ENCODE data around the gene PTGDR2. TPM values are rescaled to one million over a fixed set of nuclear protein-coding genes. Genes with fewer than 3 reads are reported as not detected.
A peak's percentile ranks its signal among the peaks of the same experiment; 100 is the strongest.

The PTGDR2 gene
- total and polyA plus RNA-seq, 4 donors = 0.08 to 7.1 (median 0.32) TPM

DNA sequence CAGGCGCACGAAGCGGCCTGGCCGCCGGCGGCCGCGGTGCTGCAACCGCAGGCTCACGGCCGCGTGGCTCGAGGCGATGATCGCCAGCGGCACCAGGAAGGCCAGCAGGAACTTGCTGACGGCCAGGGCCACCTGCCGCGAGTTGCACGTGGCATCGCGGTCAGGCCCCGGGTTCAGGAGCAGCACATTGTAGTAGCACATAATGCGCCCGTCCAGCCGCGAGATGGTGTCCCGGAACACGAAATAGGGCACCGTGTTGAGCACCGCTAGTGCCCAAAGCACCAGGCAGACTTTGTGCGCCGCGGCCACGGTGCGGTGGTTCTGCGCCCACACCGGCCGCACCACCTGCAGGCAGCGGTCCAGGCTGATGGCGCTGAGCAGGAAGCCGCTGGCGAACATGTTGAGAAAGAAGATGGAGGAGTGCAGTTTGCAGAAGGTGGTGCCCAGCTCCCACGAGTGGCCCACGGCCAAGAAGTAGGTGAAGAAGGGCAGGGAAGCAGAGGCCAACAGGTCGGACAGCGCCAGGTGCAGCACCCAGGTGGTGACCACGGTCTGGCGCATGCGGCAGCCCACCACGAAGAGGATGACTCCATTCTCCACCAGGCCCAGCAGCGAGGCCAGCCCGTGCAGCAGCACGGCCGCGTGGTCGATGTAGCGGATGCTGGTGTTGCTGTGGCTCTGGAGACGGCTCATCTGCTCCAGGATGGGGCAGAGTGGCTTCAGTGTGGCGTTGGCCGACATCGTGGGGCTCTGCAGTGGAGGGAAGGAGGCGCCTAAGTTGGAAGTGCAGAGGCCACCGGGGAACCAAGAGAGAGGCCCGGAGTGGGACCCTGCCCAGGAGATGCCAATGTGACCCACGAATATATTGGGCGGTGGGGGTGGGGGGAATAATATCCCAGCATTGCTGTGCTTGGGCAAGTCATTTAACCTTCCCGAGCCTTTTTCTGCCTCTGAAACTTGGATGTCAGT is 2.5 kb downstream of the PTGDR2 start:
- Histone ChIP-seq H3K27me3 (ENCODE audit: control insufficient read depth in 4 of 4, insufficient read depth in 4 of 4, low read length in 3 of 4) (no peaks in the 10 kb centered on the region), H3K36me3 (ENCODE audit: control insufficient read depth in 4 of 4, insufficient read depth in 3 of 4, low read depth in 1 of 4, low read length in 3 of 4) (peaks cover 0 to 22% (median 2%) of the 10 kb centered on the region in 4 donors), H3K27ac (ENCODE audit: low read depth in 1 of 2, low read length in 2 of 2) (no peak overlapping the region), H3K4me1 (ENCODE audit: control insufficient read depth in 4 of 4, insufficient read depth in 4 of 4, low read length in 3 of 4) (peaks cover 0 to 13% (median 12%) of the 10 kb centered on the region in 4 donors), H3K9me3 (ENCODE audit: control insufficient read depth in 4 of 4, low read length in 3 of 4) (no peaks in the 10 kb centered on the region), H3K9ac (ENCODE audit: low read depth in 1 of 2, low read length in 2 of 2) (no peak overlapping the region), H3K4me3 (ENCODE audit: low read depth in 1 of 3, low read length in 3 of 3) (peak overlapping the region in 2 of 3 donors; percentile 57 to 66)
- 89% methylated on average over 68 of the region's 68 CpGs for WGBS
- TF ChIP-seq EGR1 (IDR thresholded peaks at IDR 0.05; ENCODE audit: low read depth in 2 of 2) (no peak), HNF4A (conservative IDR thresholded peaks at IDR 0.05) (no peak), YY1 (IDR thresholded peaks at IDR 0.05) (no peak), ATF3 (IDR thresholded peaks at IDR 0.05) (no peak), RAD21 (IDR thresholded peaks at IDR 0.05) (no peak)
- no peak for DNase-seq (ENCODE audit: low spot score)

DNA sequence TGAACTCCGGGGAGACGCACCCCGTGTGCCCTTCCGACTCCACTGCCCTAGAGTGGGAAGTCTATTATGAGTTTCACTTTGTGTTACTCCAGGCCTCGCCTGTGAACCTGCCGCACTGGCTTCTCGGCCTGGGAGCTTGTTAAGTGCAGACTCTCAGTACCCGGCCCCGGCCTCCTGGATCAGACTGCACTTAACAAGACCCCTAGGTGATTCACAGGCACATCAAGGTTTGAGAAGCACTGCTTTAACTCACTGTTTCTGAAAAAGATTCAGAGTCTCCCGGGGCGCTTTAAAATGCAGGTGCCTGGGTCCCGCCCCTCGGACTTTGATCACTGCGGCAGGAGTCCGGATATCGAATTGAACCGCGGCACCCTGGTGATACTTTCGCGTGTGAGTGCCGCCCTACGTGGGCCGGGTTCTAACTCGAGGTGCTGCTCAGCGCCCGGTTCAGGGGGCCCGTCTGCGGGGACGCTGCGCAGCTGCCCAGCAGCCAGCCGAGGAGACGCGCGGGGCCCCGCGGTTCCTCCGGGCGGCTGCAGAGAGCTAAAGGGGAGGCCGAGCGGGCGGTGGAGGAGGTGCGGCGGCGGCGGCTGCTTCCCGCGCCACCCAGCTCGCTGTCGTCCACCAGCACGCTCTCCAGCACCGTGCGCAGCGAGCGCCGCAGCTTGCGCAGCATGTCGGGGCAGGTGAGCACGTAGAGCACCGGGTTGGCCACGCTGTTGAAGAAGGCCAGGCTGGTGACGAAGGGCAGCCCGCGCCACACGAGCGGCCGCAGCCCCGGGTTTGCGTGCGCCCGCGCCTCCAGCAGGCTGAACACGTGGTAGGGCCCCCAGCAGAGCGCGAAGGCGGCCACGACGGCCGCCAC is 3.4 kb downstream of the PTGDR2 start:
- no peaks in the 10 kb centered on the region for H3K9me3 ChIP-seq (ENCODE audit: control insufficient read depth in 4 of 4, low read length in 3 of 4)
- peak; percentile 62 for DNase-seq (ENCODE audit: low spot score)
- no peak for TF ChIP-seq EGR1 (IDR thresholded peaks at IDR 0.05; ENCODE audit: low read depth in 2 of 2)
- TF ChIP-seq RAD21 (IDR thresholded peaks at IDR 0.05) = no peak
- TF ChIP-seq, protein P1, sequence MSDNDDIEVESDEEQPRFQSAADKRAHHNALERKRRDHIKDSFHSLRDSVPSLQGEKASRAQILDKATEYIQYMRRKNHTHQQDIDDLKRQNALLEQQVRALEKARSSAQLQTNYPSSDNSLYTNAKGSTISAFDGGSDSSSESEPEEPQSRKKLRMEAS (IDR thresholded peaks at IDR 0.05) = no peak
- TF ChIP-seq RXRA (IDR thresholded peaks at IDR 0.05) = peak; percentile 41 to 42
- TF ChIP-seq ZBTB33 (IDR thresholded peaks at IDR 0.05) = no peak
- TF ChIP-seq TAF1 (conservative IDR thresholded peaks at IDR 0.05) = no peak
- TF ChIP-seq, protein P2, sequence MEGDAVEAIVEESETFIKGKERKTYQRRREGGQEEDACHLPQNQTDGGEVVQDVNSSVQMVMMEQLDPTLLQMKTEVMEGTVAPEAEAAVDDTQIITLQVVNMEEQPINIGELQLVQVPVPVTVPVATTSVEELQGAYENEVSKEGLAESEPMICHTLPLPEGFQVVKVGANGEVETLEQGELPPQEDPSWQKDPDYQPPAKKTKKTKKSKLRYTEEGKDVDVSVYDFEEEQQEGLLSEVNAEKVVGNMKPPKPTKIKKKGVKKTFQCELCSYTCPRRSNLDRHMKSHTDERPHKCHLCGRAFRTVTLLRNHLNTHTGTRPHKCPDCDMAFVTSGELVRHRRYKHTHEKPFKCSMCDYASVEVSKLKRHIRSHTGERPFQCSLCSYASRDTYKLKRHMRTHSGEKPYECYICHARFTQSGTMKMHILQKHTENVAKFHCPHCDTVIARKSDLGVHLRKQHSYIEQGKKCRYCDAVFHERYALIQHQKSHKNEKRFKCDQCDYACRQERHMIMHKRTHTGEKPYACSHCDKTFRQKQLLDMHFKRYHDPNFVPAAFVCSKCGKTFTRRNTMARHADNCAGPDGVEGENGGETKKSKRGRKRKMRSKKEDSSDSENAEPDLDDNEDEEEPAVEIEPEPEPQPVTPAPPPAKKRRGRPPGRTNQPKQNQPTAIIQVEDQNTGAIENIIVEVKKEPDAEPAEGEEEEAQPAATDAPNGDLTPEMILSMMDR (IDR thresholded peaks at IDR 0.05; ENCODE audit: low read depth, low read length, missing input control) = no peak
- TF ChIP-seq ATF3 (IDR thresholded peaks at IDR 0.05) = no peak
- TF ChIP-seq JUND (IDR thresholded peaks at IDR 0.05) = no peak
- TF ChIP-seq HNF4G (IDR thresholded peaks at IDR 0.05) = peak; percentile 91
- peak; percentile 95 to 97 for TF ChIP-seq HNF4A (conservative IDR thresholded peaks at IDR 0.05)
- TF ChIP-seq FOXA1 (IDR thresholded peaks at IDR 0.05) = no peak
- peak; percentile 62 for TF ChIP-seq YY1 (IDR thresholded peaks at IDR 0.05)
- TF ChIP-seq GABPA (IDR thresholded peaks at IDR 0.05 in 1 of 2, conservative IDR thresholded peaks at IDR 0.05 in 1 of 2) = peak in 1 of 2 donors; percentile 41
- TF ChIP-seq, protein P3, sequence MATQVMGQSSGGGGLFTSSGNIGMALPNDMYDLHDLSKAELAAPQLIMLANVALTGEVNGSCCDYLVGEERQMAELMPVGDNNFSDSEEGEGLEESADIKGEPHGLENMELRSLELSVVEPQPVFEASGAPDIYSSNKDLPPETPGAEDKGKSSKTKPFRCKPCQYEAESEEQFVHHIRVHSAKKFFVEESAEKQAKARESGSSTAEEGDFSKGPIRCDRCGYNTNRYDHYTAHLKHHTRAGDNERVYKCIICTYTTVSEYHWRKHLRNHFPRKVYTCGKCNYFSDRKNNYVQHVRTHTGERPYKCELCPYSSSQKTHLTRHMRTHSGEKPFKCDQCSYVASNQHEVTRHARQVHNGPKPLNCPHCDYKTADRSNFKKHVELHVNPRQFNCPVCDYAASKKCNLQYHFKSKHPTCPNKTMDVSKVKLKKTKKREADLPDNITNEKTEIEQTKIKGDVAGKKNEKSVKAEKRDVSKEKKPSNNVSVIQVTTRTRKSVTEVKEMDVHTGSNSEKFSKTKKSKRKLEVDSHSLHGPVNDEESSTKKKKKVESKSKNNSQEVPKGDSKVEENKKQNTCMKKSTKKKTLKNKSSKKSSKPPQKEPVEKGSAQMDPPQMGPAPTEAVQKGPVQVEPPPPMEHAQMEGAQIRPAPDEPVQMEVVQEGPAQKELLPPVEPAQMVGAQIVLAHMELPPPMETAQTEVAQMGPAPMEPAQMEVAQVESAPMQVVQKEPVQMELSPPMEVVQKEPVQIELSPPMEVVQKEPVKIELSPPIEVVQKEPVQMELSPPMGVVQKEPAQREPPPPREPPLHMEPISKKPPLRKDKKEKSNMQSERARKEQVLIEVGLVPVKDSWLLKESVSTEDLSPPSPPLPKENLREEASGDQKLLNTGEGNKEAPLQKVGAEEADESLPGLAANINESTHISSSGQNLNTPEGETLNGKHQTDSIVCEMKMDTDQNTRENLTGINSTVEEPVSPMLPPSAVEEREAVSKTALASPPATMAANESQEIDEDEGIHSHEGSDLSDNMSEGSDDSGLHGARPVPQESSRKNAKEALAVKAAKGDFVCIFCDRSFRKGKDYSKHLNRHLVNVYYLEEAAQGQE (IDR thresholded peaks at IDR 0.05) = no peak
- no peak for TF ChIP-seq NR2F2 (IDR thresholded peaks at IDR 0.05)
- no peak for TF ChIP-seq FOXA2 (IDR thresholded peaks at IDR 0.05)
- TF ChIP-seq SP1 (IDR thresholded peaks at IDR 0.05) = peak; percentile 89
- H3K9ac ChIP-seq (ENCODE audit: low read depth in 1 of 2, low read length in 2 of 2) = peak overlapping the region in 1 of 2 donors; percentile 58
- peaks cover 0 to 13% (median 12%) of the 10 kb centered on the region in 4 donors for H3K4me1 ChIP-seq (ENCODE audit: control insufficient read depth in 4 of 4, insufficient read depth in 4 of 4, low read length in 3 of 4)
- H3K36me3 ChIP-seq (ENCODE audit: control insufficient read depth in 4 of 4, insufficient read depth in 3 of 4, low read depth in 1 of 4, low read length in 3 of 4) = peaks cover 0 to 30% (median 2%) of the 10 kb centered on the region in 4 donors
- H3K4me3 ChIP-seq (ENCODE audit: low read depth in 1 of 3, low read length in 3 of 3) = peak overlapping the region; percentile 33 to 66 (median 57)
- 24% methylated on average over 78 of the region's 78 CpGs for WGBS
- no peaks in the 10 kb centered on the region for H3K27me3 ChIP-seq (ENCODE audit: control insufficient read depth in 4 of 4, insufficient read depth in 4 of 4, low read length in 3 of 4)
- peak overlapping the region; percentile 68 to 82 for H3K27ac ChIP-seq (ENCODE audit: low read depth in 1 of 2, low read length in 2 of 2)

Measured in liver (tissue), 9 donors.